Peyer's patch (tissue), 4 donors: ENCODE data around the gene AMIGO1. TPM values are rescaled to one million over a fixed set of nuclear protein-coding genes. Genes with fewer than 3 reads are reported as not detected.

Source experiments
- DNase-seq, 3 donors: peaks; one replicate each; pipeline ENCODE4 v3.0.0-alpha.2; 2017 to 2019
- H3K27ac ChIP-seq, 4 donors: fragments of 200-600 bp; sonication (generic); one replicate each; pipeline ENCODE4 v1.5.1; 2016 to 2019
- H3K27me3 ChIP-seq, 2 donors: fragments of 200-600 bp; sonication (generic); one replicate each; pipeline ENCODE4 v1.5.1; 2019
- H3K36me3 ChIP-seq, 3 donors: fragments of 200-600 bp; sonication (generic); one replicate each; pipeline ENCODE4 v1.5.1; 2016 to 2019
- H3K4me1 ChIP-seq, 4 donors: fragments of 200-600 bp; sonication (generic); one replicate each; pipeline ENCODE4 v1.5.1; 2016 to 2019
- H3K4me3 ChIP-seq, 4 donors: fragments of 200-600 bp; sonication (generic); 1 replicate in 3 of 4; 2 replicates in 1 of 4; pipeline ENCODE4 v1.5.1; 2016 to 2019; ENCODE audit warnings: mild to moderate bottlenecking in 1 of 4
- H3K9me3 ChIP-seq, 4 donors: fragments of 200-600 bp; sonication (generic); one replicate each; pipeline ENCODE4 v1.5.1; 2016 to 2019; ENCODE audit warnings: mild to moderate bottlenecking in 1 of 4
- CTCF ChIP-seq, 6 experiments: fragments of 450-650 bp in 4 of 6; fragments of 200-600 bp in 2 of 6; sonication (generic) in 1 of 6; IDR thresholded peaks; one replicate each; pipeline ENCODE4 v1.5.1; 2017 to 2019; ENCODE audit warnings: antibody characterized with exemption in 6 of 6, mild to moderate bottlenecking in 3 of 6, moderate library complexity in 1 of 6
- POLR2A ChIP-seq, 2 donors: fragments of 450-650 bp; IDR thresholded peaks; one replicate each; pipeline ENCODE4 v1.5.1; 2017; ENCODE audit warnings: antibody characterized with exemption in 2 of 2, mild to moderate bottlenecking in 2 of 2, moderate library complexity in 2 of 2
- total RNA-seq, 4 donors: library from RNA; depleted of rRNA; stranded (reverse); fragments of >200 nt; gene quantifications; one replicate each; pipeline ENCODE4 v1.1.0, GENCODE V29; 2016

Gene AMIGO1
- total RNA-seq, 4 donors from 2014 or later: 2.5 to 7.4 (median 5.0) TPM

- peak overlapping the region in 1 of 4 donors; percentile 99 for H3K4me3 ChIP-seq
- H3K4me1 ChIP-seq: peaks cover 2 to 32% (median 9%) of the 10 kb centered on the region in 4 donors
- H3K36me3 ChIP-seq: peaks cover 0 to 35% (median 0%) of the 10 kb centered on the region in 3 donors
- H3K27ac ChIP-seq: no peak overlapping the region
- no peak for DNase-seq
- H3K27me3 ChIP-seq: no peaks in the 10 kb centered on the region
- no peaks in the 10 kb centered on the region for H3K9me3 ChIP-seq
- no peak for TF ChIP-seq CTCF (IDR thresholded peaks at IDR 0.05)
Observed at GRCh38 chr1:109493227-109493626, 16.3 kb downstream of the AMIGO1 start.

- Histone ChIP-seq H3K27ac (no peak overlapping the region), H3K4me3 (no peak overlapping the region), H3K36me3 (peaks cover 0 to 36% (median 0%) of the 10 kb centered on the region in 3 donors), H3K27me3 (no peaks in the 10 kb centered on the region), H3K9me3 (no peaks in the 10 kb centered on the region), H3K4me1 (peaks cover 2 to 28% (median 9%) of the 10 kb centered on the region in 4 donors)
- TF ChIP-seq CTCF (IDR thresholded peaks at IDR 0.05) (no peak), POLR2A (IDR thresholded peaks at IDR 0.05) (no peak)
- DNase-seq: no peak
Observed at GRCh38 chr1:109492779-109493178, 16.7 kb downstream of the AMIGO1 start.

GRCh38 chr1:109491372-109491771 lies 18.2 kb downstream of the AMIGO1 start:
- peaks cover 2 to 21% (median 9%) of the 10 kb centered on the region in 4 donors for H3K4me1 ChIP-seq
- H3K36me3 ChIP-seq: peaks cover 0 to 26% (median 0%) of the 10 kb centered on the region in 3 donors
- no peak overlapping the region for H3K4me3 ChIP-seq
- H3K9me3 ChIP-seq: no peaks in the 10 kb centered on the region
- no peak overlapping the region for H3K27ac ChIP-seq
- TF ChIP-seq POLR2A (IDR thresholded peaks at IDR 0.05) (no peak), CTCF (IDR thresholded peaks at IDR 0.05) (no peak)
- no peaks in the 10 kb centered on the region for H3K27me3 ChIP-seq
- DNase-seq: no peak

- Histone ChIP-seq H3K27ac (no peak overlapping the region), H3K4me3 (no peak overlapping the region), H3K4me1 (peaks cover 2 to 21% (median 9%) of the 10 kb centered on the region in 4 donors), H3K36me3 (peaks cover 0 to 22% (median 0%) of the 10 kb centered on the region in 3 donors), H3K9me3 (no peaks in the 10 kb centered on the region), H3K27me3 (no peaks in the 10 kb centered on the region)
- DNase-seq: no peak
- TF ChIP-seq POLR2A (IDR thresholded peaks at IDR 0.05) (no peak), CTCF (IDR thresholded peaks at IDR 0.05) (no peak)
Observed at GRCh38 chr1:109490934-109491302, 18.6 kb downstream of the AMIGO1 start.

DNA sequence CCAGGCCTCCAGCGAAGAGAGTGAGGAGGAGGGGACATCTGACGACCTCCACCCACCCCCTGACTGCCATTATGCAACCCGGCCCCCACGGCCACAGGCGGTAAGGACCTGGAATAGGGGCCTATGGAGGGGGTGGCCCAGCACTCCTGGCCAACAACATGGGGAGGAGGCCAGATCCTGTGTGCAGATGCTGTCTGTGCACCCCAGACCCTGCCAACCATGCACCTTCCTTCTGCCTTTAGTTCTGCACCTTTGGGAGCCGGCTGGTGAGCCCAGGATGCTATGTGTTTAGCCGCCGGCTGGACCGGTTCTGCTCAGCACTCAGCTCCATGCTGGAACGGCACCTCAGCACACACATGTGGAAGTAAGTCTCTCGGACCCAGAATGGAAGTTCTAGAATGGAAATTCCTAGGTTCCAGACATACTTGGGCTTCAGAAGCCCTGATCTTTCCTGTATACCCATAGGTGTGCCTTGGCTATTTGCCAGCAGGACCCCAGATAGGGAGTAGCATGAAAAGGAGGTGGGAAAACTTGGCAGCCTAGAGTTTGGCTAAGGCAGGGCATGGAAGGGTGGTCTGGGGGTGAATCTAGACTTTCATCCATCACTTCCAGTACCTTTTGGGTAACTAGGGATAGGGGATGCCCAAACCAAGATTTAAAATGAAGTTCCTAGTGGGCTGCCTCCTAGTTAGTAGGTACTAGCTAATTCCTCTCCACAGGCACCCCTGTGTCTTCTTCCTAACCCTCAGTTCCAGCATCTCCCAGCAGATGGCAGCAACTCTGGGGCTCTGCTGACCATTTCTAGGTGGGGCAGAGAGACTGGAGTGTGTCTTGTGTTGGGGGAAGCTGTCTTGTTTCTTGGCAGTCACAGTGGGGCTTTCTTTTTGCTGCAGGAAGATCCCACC lies 19.2 kb downstream of the AMIGO1 start:
- no peaks in the 10 kb centered on the region for H3K9me3 ChIP-seq
- H3K36me3 ChIP-seq: peaks cover 0 to 21% (median 0%) of the 10 kb centered on the region in 3 donors
- TF ChIP-seq POLR2A (IDR thresholded peaks at IDR 0.05) (no peak), CTCF (IDR thresholded peaks at IDR 0.05) (peak; percentile 51 to 87 (median 78))
- DNase-seq: peak; percentile 70 to 89 (median 75)
- no peak overlapping the region for H3K27ac ChIP-seq
- no peaks in the 10 kb centered on the region for H3K27me3 ChIP-seq
- no peak overlapping the region for H3K4me3 ChIP-seq
- H3K4me1 ChIP-seq: peaks cover 2 to 16% (median 9%) of the 10 kb centered on the region in 4 donors
